Ramos (cell line): Measurements from ENCODE around the gene UTP18.
"Not testable (repeated sequence)": the region's sequence is repeated elsewhere in the genome, so short reads cannot be mapped to it uniquely, and the experiment has no call there.

Experiments
- in situ Hi-C: fragments of 300-500 bp; cut with MboI; formaldehyde crosslinking; loops from one replicate; pipeline ENCODE4 v1.14.3; 2022; ENCODE audit warnings: low sequenced_read_pairs; ENCODE audit not compliant: unreplicated experiment

The UTP18 gene

GRCh38 chr17:51258756-51259563, 1.4 kb upstream of the UTP18 start:
- in situ Hi-C loops = no loop called here

GRCh38 chr17:51259564-51260236, 646 bp upstream of the UTP18 start, which contains the start of gene MBTD1:
TSS of gene MBTD1 (minus strand) at chr17:51260049. CDS start at chr17:51225161, 34,888 bp downstream.
- in situ Hi-C loops = no loop called here

GRCh38 chr17:51261024-51261963, 948 bp downstream of the UTP18 start:
- in situ Hi-C loops = no loop called here

DNA sequence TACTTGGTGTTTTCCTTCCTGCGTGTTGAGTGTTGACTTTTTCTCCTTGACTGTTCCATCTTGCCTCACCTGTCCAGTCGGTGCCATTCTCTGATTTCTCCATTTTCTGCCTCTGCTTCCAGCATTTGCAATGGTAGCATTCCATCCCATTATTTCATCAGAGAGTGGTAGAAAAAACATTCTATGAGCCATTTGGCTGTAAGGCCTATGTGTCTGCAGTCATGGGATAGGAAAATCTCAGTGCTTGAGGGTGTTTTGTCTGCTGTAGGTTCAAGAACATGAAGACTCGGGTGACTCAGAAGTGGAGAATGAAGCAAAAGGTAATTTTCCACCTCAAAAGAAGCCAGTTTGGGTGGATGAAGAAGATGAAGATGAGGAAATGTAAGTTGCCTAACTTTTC, 2.7 kb downstream of the UTP18 start:
- in situ Hi-C loops = no loop called here

DNA sequence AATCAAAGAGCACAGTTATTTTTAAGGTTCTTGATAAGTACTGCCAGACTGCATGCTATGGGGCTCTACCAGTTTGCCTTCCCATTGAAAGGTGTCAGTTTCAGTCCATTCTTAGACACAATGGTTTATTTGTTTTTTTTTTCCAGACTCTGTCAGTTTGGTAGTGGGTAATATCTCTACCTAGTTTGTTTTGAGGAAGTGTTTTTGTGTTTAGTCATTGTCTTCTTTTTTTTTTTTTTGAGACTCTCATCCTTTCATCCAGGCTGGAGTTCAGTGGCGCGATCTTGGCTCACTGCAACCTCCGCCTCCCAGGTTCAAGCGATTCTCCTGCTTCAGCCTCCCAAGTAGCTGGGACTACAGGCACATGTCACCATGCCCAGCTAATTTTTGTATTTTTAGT, 4.1 kb downstream of the UTP18 start:
- in situ Hi-C loops = not testable (repeated sequence)

DNA sequence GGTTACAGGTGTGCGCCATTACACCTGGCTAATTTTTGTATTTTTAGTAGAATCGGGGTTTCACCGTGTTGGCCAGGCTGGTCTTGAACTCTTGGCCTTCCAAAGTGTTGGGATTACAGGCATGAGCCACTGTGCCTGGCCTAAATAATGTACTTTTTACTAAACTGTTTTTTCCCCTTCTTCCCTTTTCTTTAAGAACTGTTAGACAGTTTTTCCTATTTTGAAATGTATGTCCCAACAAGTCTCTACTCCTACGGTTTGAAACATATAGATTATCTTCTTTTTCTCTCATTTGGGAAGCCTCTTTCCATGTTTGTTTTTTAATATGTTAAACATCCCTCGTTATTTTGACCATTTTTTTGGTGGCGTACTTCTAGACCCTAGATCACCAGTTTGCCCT, 9.6 kb downstream of the UTP18 start:
- in situ Hi-C loops = loop anchor here (5.0 kb wide), 1 partner anchor 93 kb away; no protein-coding TSS in a partner anchor

GRCh38 chr17:51270636-51271035, 10.3 kb downstream of the UTP18 start:
- in situ Hi-C loops = no loop called here

GRCh38 chr17:51272812-51273211, 12.5 kb downstream of the UTP18 start:
- in situ Hi-C loops = no loop called here

GRCh38 chr17:51275381-51275780, 15.0 kb downstream of the UTP18 start:
- in situ Hi-C loops = no loop called here

GRCh38 chr17:51279183-51279582, 18.8 kb downstream of the UTP18 start:
- in situ Hi-C loops = no loop called here

- in situ Hi-C loops = no loop called here
Observed at GRCh38 chr17:51287412-51287811, 27.1 kb downstream of the UTP18 start.

GRCh38 chr17:51289696-51290111, 29.4 kb downstream of the UTP18 start:
- in situ Hi-C loops = no loop called here

DNA sequence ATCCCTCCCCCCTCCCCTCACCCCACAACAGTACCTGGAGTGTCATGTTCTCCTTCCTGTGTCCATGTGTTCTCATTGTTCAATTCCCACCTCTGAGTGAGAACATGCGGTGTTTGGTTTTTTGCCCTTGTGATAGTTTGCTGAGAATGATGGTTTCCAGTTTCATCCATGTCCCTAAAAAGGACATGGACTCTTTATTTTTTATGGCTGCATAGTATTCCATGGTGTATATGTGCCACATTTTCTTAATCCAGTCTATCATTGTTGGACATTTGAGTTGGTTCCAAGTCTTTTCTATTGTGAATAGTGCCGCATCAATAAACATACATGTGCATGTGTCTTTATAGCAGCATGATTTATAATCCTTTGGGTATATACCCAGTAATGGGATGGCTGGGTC, 34.0 kb downstream of the UTP18 start:
- in situ Hi-C loops = not testable (repeated sequence)

GRCh38 chr17:51298508-51299371, 38.4 kb downstream of the UTP18 start:
- in situ Hi-C loops = no loop called here

DNA sequence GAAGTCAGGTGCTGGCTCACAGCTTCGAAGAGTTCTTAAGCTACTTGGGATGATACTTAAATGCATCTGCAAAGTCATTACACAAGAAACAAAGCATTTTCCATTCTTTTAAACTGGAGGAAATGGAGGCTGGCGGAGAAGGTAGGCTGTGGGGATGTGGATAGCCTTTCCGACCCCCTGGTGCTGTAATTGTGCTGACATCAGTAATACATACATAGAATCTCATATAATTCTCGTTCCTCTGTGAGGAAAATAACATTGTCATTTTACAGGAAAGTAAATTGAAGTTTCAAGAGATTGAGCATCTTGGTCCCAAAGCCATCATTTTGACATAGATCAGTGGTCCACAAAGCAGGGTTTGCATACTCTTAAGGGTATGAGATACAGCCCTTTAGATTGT, 39.5 kb downstream of the UTP18 start:
- in situ Hi-C loops = no loop called here

GRCh38 chr17:51305182-51305581, 44.8 kb downstream of the UTP18 start:
- in situ Hi-C loops = no loop called here

DNA sequence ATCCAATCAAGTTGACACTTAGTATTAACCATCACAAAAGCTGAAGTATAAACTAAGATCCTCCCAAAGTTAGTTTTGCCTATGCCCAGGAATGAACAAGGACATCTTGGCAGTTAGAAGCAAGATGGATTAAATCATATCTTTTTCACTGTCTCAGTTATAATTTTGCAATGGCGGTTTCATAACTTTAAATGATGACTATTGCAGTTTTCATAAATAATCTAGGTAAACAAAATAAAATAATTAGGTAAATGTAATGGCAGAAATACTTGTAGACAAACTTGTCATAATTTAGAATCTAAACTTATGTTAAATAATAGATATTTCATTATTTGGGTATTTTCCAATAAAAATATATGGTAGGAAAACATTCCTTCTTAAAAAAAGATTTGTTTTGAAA, 51.7 kb downstream of the UTP18 start:
- in situ Hi-C loops = not testable (repeated sequence)

- in situ Hi-C loops = no loop called here
Observed at GRCh38 chr17:51319186-51319585, 58.8 kb downstream of the UTP18 start.

GRCh38 chr17:51322390-51323029, 62.2 kb downstream of the UTP18 start:
- in situ Hi-C loops = no loop called here
